ENCODE data around the gene KLF15.

- TF ChIP-seq CTCF (IDR thresholded peaks at IDR 0.05) (no peak), POLR2A (IDR thresholded peaks at IDR 0.05) (no peak)
Observed at GRCh38 chr3:126369490-126369889, 12.3 kb upstream of the KLF15 start.
